Right kidney (tissue), 1 donor: ENCODE data around the gene GIT2.
"Not testable (repeated sequence)": the region's sequence is repeated elsewhere in the genome, so short reads cannot be mapped to it uniquely, and the experiment has no call there.

ENCODE experiments used
- DNase-seq: peaks from one replicate; pipeline ENCODE4 v3.0.0-alpha.2; 2016

The GIT2 gene

GRCh38 chr12:110007881-110008280 lies 11.7 kb upstream of the GIT2 start:
- DNase-seq, result no peak

- DNase-seq, result no peak
These were observed 9.9 kb upstream of the GIT2 start for GRCh38 chr12:110006115-110006514.

- DNase-seq, result no peak
These were observed 9.3 kb upstream of the GIT2 start for GRCh38 chr12:110005319-110005973.

GRCh38 chr12:110004598-110004997 lies 8.4 kb upstream of the GIT2 start:
- no peak for DNase-seq

- DNase-seq, result no peak
These were observed 6.7 kb upstream of the GIT2 start for GRCh38 chr12:110002676-110003515.

- no peak for DNase-seq
These were observed 5.4 kb upstream of the GIT2 start for GRCh38 chr12:110001596-110001995.

GRCh38 chr12:109999983-110000505 lies 3.9 kb upstream of the GIT2 start:
- peak; percentile 27 for DNase-seq

- peak; percentile 40 for DNase-seq
These were observed 3.4 kb upstream of the GIT2 start for GRCh38 chr12:109999649-109999971.

- peak; percentile 98 for DNase-seq
These were observed 2.9 kb upstream of the GIT2 start, which contains the start of gene ANKRD13A for GRCh38 chr12:109998904-109999648. TSS of gene ANKRD13A (plus strand) at chr12:109999430. CDS start at chr12:109999689, 259 bp downstream.

GRCh38 chr12:109998241-109998903 lies 2.2 kb upstream of the GIT2 start:
- DNase-seq, result peak; percentile 6

- DNase-seq, result no peak
These were observed 1.2 kb upstream of the GIT2 start for GRCh38 chr12:109997393-109997792.

GRCh38 chr12:109996483-109996853 lies 300 bp upstream of the GIT2 start:
- DNase-seq, result no peak

GRCh38 chr12:109995361-109995685 lies 845 bp downstream of the GIT2 start:
- DNase-seq, result no peak

GRCh38 chr12:109994401-109995175 lies 1.6 kb downstream of the GIT2 start:
- no peak for DNase-seq

GRCh38 chr12:109993091-109993490 lies 3.1 kb downstream of the GIT2 start:
- DNase-seq, result no peak

GRCh38 chr12:109991586-109991985 lies 4.6 kb downstream of the GIT2 start:
- DNase-seq, result no peak

- no peak for DNase-seq
These were observed 6.8 kb downstream of the GIT2 start for GRCh38 chr12:109989380-109989779.

GRCh38 chr12:109988903-109989302 lies 7.3 kb downstream of the GIT2 start:
- no peak for DNase-seq

GRCh38 chr12:109988274-109988673 lies 7.9 kb downstream of the GIT2 start:
- DNase-seq, result no peak

- no peak for DNase-seq
These were observed 8.6 kb downstream of the GIT2 start for GRCh38 chr12:109987615-109988014.

GRCh38 chr12:109986236-109986635 lies 9.9 kb downstream of the GIT2 start:
- not testable (repeated sequence) for DNase-seq
